Embryonic facial prominence (tissue), 1 donor: ENCODE measurements around the gene KRT12.

ENCODE experiments used
- DNase-seq: peaks from one replicate; pipeline ENCODE4 v3.0.0-alpha.2; 2016; ENCODE audit errors: extremely low spot score

Gene KRT12

GRCh38 chr17:40866838-40867237 lies at the start of gene KRT12:
KRT12 (minus strand) TSS chr17:40867223; CDS start chr17:40867186, 37 bp downstream.
- no peak for DNase-seq

GRCh38 chr17:40916366-40916765 lies 49.3 kb upstream of the KRT12 start:
- DNase-seq, result no peak

- no peak for DNase-seq
These were observed 48.8 kb upstream of the KRT12 start for GRCh38 chr17:40915721-40916256.

- DNase-seq, result no peak
These were observed 48.2 kb upstream of the KRT12 start for GRCh38 chr17:40915199-40915661.

- DNase-seq, result no peak
These were observed 47.2 kb upstream of the KRT12 start for GRCh38 chr17:40914075-40914855.

- no peak for DNase-seq
These were observed 45.6 kb upstream of the KRT12 start for GRCh38 chr17:40912486-40913210.

GRCh38 chr17:40910441-40910841 lies 43.4 kb upstream of the KRT12 start:
- DNase-seq, result peak; percentile 55

- DNase-seq, result no peak
These were observed 42.7 kb upstream of the KRT12 start for GRCh38 chr17:40909755-40910154.

GRCh38 chr17:40909351-40909750 lies 42.3 kb upstream of the KRT12 start:
- DNase-seq, result peak; percentile 81

- no peak for DNase-seq
These were observed 39.6 kb upstream of the KRT12 start for GRCh38 chr17:40906613-40907012.

- DNase-seq, result no peak
These were observed 38.3 kb upstream of the KRT12 start for GRCh38 chr17:40905370-40905769.

- no peak for DNase-seq
These were observed 36.3 kb upstream of the KRT12 start for GRCh38 chr17:40903129-40903847.

GRCh38 chr17:40902498-40902897 lies 35.5 kb upstream of the KRT12 start:
- DNase-seq, result no peak

- DNase-seq, result no peak
These were observed 35.0 kb upstream of the KRT12 start for GRCh38 chr17:40901981-40902474.

GRCh38 chr17:40900809-40901356 lies 33.9 kb upstream of the KRT12 start:
- DNase-seq, result no peak

- DNase-seq, result no peak
These were observed 30.0 kb upstream of the KRT12 start for GRCh38 chr17:40896916-40897455.

GRCh38 chr17:40895106-40895730 lies 28.2 kb upstream of the KRT12 start:
- no peak for DNase-seq

- DNase-seq, result no peak
These were observed 21.2 kb upstream of the KRT12 start for GRCh38 chr17:40888196-40888720.

GRCh38 chr17:40886090-40886489 lies 19.1 kb upstream of the KRT12 start:
- no peak for DNase-seq

- DNase-seq, result no peak
These were observed 17.9 kb upstream of the KRT12 start, which contains the start of gene KRT20 for GRCh38 chr17:40884708-40885512. KRT20 (minus strand) TSS chr17:40885242; CDS start chr17:40885185, 57 bp downstream.
